ENCODE data around the gene TM2D1. TPM values are rescaled to one million over a fixed set of nuclear protein-coding genes. Genes with fewer than 3 reads are reported as not detected.
A peak's percentile ranks its signal among the peaks of the same experiment; 100 is the strongest.

TM2D1 gene
- total RNA-seq (ENCODE audit: unreplicated experiment) = 23.1 TPM
- long read RNA-seq, transcript TM2D1-201 (7 exons, 1,250 nt) = major isoform, 5 of 17 reads
- long read RNA-seq, partial matches to known transcripts = 2 of 17 reads
- long read RNA-seq, other reads (novel, unspliced or antisense) = 9 of 17 reads

GRCh38 chr1:61724813-61725694 lies at the start of gene TM2D1:
TM2D1 (minus strand) TSS chr1:61725141; CDS start chr1:61725120, 21 bp downstream.
- Mint-ChIP-seq H3K4me1 (ENCODE audit: unreplicated experiment) (peaks cover 4% of the 10 kb centered on the region), H3K4me3 (ENCODE audit: unreplicated experiment) (peak within 1 kb of the TSS; percentile 93), H3K36me3 (ENCODE audit: low read depth, unreplicated experiment) (no peaks in the 10 kb centered on the region), H3K27me3 (ENCODE audit: unreplicated experiment) (peaks cover 5% of the 10 kb centered on the region), H3K9me3 (ENCODE audit: unreplicated experiment) (no peaks in the 10 kb centered on the region), H3K27ac (ENCODE audit: unreplicated experiment) (peak within 1 kb of the TSS; percentile 95)
- TF ChIP-seq, protein P1, sequence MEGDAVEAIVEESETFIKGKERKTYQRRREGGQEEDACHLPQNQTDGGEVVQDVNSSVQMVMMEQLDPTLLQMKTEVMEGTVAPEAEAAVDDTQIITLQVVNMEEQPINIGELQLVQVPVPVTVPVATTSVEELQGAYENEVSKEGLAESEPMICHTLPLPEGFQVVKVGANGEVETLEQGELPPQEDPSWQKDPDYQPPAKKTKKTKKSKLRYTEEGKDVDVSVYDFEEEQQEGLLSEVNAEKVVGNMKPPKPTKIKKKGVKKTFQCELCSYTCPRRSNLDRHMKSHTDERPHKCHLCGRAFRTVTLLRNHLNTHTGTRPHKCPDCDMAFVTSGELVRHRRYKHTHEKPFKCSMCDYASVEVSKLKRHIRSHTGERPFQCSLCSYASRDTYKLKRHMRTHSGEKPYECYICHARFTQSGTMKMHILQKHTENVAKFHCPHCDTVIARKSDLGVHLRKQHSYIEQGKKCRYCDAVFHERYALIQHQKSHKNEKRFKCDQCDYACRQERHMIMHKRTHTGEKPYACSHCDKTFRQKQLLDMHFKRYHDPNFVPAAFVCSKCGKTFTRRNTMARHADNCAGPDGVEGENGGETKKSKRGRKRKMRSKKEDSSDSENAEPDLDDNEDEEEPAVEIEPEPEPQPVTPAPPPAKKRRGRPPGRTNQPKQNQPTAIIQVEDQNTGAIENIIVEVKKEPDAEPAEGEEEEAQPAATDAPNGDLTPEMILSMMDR (IDR thresholded peaks at IDR 0.05; ENCODE audit: unreplicated experiment) = no peak
- peak; percentile 90 for DNase-seq (ENCODE audit: low spot score)

DNA sequence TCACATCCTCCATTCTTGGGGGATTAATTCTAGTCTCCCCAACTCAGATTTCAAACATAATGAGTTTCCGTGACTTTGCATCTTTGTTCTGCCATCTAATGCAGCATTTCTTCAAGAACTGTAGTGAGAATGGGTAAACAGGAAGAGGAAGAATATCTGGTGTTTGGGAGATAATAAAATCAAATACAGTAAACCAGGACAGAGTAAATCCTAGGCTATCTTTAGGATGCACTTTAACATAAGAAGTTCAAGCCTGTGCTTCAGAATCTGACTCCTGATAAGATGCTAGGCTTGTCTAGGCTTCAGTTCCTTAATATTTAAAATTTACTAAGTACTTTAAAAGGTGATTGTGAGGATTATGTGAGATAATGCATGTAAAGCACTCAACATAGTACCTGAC lies 45.2 kb upstream of the TM2D1 start:
- H3K27me3 Mint-ChIP-seq (ENCODE audit: unreplicated experiment) = peaks cover 2% of the 10 kb centered on the region
- peaks cover 3% of the 10 kb centered on the region for H3K4me1 Mint-ChIP-seq (ENCODE audit: unreplicated experiment)
- TF ChIP-seq, protein P1 (IDR thresholded peaks at IDR 0.05; ENCODE audit: unreplicated experiment) = no peak
- no peak overlapping the region for H3K27ac Mint-ChIP-seq (ENCODE audit: unreplicated experiment)
- H3K36me3 Mint-ChIP-seq (ENCODE audit: low read depth, unreplicated experiment) = no peaks in the 10 kb centered on the region
- no peak for DNase-seq (ENCODE audit: low spot score)
- no peak overlapping the region for H3K4me3 Mint-ChIP-seq (ENCODE audit: unreplicated experiment)
- H3K9me3 Mint-ChIP-seq (ENCODE audit: unreplicated experiment) = no peaks in the 10 kb centered on the region

GRCh38 chr1:61757950-61758349 lies 33.0 kb upstream of the TM2D1 start:
- Mint-ChIP-seq H3K36me3 (ENCODE audit: low read depth, unreplicated experiment) (no peaks in the 10 kb centered on the region), H3K4me3 (ENCODE audit: unreplicated experiment) (no peak overlapping the region), H3K4me1 (ENCODE audit: unreplicated experiment) (no peaks in the 10 kb centered on the region), H3K27me3 (ENCODE audit: unreplicated experiment) (no peaks in the 10 kb centered on the region), H3K27ac (ENCODE audit: unreplicated experiment) (no peak overlapping the region), H3K9me3 (ENCODE audit: unreplicated experiment) (no peaks in the 10 kb centered on the region)
- no peak for DNase-seq (ENCODE audit: low spot score)
- TF ChIP-seq, protein P1 (IDR thresholded peaks at IDR 0.05; ENCODE audit: unreplicated experiment) = no peak

DNA sequence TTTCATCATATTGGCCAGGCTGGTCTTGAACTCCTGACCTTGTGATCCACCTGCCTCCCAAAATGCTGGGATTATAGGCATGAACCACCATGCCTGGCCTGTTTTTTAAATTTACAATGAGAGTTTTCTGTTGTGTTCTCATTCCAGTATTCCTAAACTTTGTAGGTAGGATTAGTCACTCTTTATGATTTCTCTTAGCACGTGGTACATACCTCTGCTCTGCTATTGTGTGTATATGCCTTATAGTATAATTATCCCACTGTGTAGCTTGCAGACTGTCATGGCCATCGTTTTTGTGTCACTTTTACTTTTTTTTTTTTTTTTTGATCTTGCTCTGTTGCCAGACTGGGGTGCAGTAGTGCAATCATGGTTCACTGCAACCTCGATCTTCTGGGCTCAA lies 31.8 kb upstream of the TM2D1 start:
- no peak for DNase-seq (ENCODE audit: low spot score)
- H3K36me3 Mint-ChIP-seq (ENCODE audit: low read depth, unreplicated experiment) = no peaks in the 10 kb centered on the region
- TF ChIP-seq, protein P1 (IDR thresholded peaks at IDR 0.05; ENCODE audit: unreplicated experiment) = no peak
- no peak overlapping the region for H3K4me3 Mint-ChIP-seq (ENCODE audit: unreplicated experiment)
- H3K9me3 Mint-ChIP-seq (ENCODE audit: unreplicated experiment) = no peaks in the 10 kb centered on the region
- no peak overlapping the region for H3K27ac Mint-ChIP-seq (ENCODE audit: unreplicated experiment)
- H3K4me1 Mint-ChIP-seq (ENCODE audit: unreplicated experiment) = no peaks in the 10 kb centered on the region
- no peaks in the 10 kb centered on the region for H3K27me3 Mint-ChIP-seq (ENCODE audit: unreplicated experiment)

DNA sequence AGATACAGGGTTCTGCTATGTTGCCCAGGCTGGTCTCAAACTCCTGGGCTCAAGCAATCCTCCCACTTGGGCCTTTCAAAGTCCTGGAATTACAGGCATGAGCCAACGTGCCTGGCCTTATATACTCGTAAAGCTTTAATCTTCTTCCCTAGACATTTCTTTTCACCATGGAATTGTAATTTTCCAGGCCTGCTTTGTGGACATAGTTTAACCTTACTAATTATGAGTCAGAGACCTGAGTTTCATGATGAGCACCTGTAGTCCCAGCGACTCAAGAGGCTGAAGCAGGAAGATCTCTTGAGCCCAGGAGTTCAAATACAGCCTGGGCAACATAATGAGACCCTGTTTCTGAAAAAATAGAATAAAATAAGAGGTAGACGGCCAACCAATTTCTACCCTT lies 29.6 kb upstream of the TM2D1 start:
- H3K36me3 Mint-ChIP-seq (ENCODE audit: low read depth, unreplicated experiment) = no peaks in the 10 kb centered on the region
- TF ChIP-seq, protein P1 (IDR thresholded peaks at IDR 0.05; ENCODE audit: unreplicated experiment) = no peak
- H3K9me3 Mint-ChIP-seq (ENCODE audit: unreplicated experiment) = no peaks in the 10 kb centered on the region
- H3K4me1 Mint-ChIP-seq (ENCODE audit: unreplicated experiment) = no peaks in the 10 kb centered on the region
- H3K27me3 Mint-ChIP-seq (ENCODE audit: unreplicated experiment) = no peaks in the 10 kb centered on the region
- DNase-seq (ENCODE audit: low spot score) = no peak
- no peak overlapping the region for H3K27ac Mint-ChIP-seq (ENCODE audit: unreplicated experiment)
- H3K4me3 Mint-ChIP-seq (ENCODE audit: unreplicated experiment) = no peak overlapping the region

All from endothelial cell (in vitro differentiated cells).